Endodermal cell (in vitro differentiated cells): ENCODE measurements around the gene PDCD10. TPM values are rescaled to one million over a fixed set of nuclear protein-coding genes. Genes with fewer than 3 reads are reported as not detected.
A peak's percentile ranks its signal among the peaks of the same experiment; 100 is the strongest.

Experiments
- DNase-seq: peaks from one replicate; pipeline ENCODE4 v3.0.0-alpha.2; 2017
- H3K27ac ChIP-seq: 2 replicates; pipeline ENCODE4 v1.5.1; 2013; ENCODE audit warnings: mild to moderate bottlenecking, low read depth, low read length, moderate library complexity
- H3K27me3 ChIP-seq: 2 replicates; pipeline ENCODE4 v1.6.1; 2013; ENCODE audit warnings: mild to moderate bottlenecking, low read length, moderate library complexity; ENCODE audit not compliant: insufficient read depth, control insufficient read depth, poor library complexity, severe bottlenecking
- H3K36me3 ChIP-seq: 2 replicates; pipeline ENCODE4 v1.7.0; 2013; ENCODE audit warnings: mild to moderate bottlenecking, low read length, moderate library complexity; ENCODE audit not compliant: control insufficient read depth, insufficient read depth
- H3K4me1 ChIP-seq: one replicate; pipeline ENCODE4 v1.7.0; 2013; ENCODE audit warnings: low read length; ENCODE audit not compliant: control insufficient read depth, insufficient read depth
- H3K4me3 ChIP-seq: 2 replicates; pipeline ENCODE4 v1.5.1; 2013; ENCODE audit warnings: mild to moderate bottlenecking, low read length, moderate library complexity
- H3K9ac ChIP-seq: 2 replicates; pipeline ENCODE4 v1.6.1; 2013; ENCODE audit warnings: mild to moderate bottlenecking, low read length, moderate library complexity; ENCODE audit not compliant: poor library complexity, severe bottlenecking; ENCODE audit errors: extremely low read depth
- H3K9me3 ChIP-seq: 2 replicates; pipeline ENCODE4 v1.6.1; 2013; ENCODE audit warnings: mild to moderate bottlenecking, low read length, moderate library complexity; ENCODE audit not compliant: control insufficient read depth
- H3K27ac Mint-ChIP-seq: 2 replicates; pipeline ENCODE4 v1.8.0; 2020; ENCODE audit warnings: mixed read lengths
- H3K27me3 Mint-ChIP-seq: 2 replicates; pipeline ENCODE4 v1.8.0; 2021; ENCODE audit warnings: mild to moderate bottlenecking, mixed read lengths; ENCODE audit not compliant: insufficient read depth
- H3K36me3 Mint-ChIP-seq: 2 replicates; pipeline ENCODE4 v1.8.0; 2020; ENCODE audit warnings: low read depth, mixed read lengths
- H3K4me1 Mint-ChIP-seq: 2 replicates; pipeline ENCODE4 v1.8.0; 2020; ENCODE audit warnings: mixed read lengths
- H3K4me3 Mint-ChIP-seq: 2 replicates; pipeline ENCODE4 v1.8.0; 2020; ENCODE audit warnings: mild to moderate bottlenecking, moderate library complexity, mixed read lengths
- H3K9me3 Mint-ChIP-seq: 2 replicates; pipeline ENCODE4 v1.8.0; 2020; ENCODE audit warnings: mild to moderate bottlenecking, mixed read lengths
- CTCF ChIP-seq: fragments of 200-600 bp; sonication (generic); conservative IDR thresholded peaks from 2 replicates; pipeline ENCODE4 v1.5.0; 2021; ENCODE audit warnings: antibody characterized with exemption, mild to moderate bottlenecking
- WGBS, 2 experiments: methylation state at CpG; one replicate each; pipeline versions ENCODE4 v1.1.5 to v1.1.7; 2013; ENCODE audit warnings: missing lambda C conversion rate in 2 of 2, mixed read lengths in 1 of 2; ENCODE audit not compliant: insufficient coverage in 1 of 2, insufficient read length in 1 of 2; 5-methylcytosine and 5-hydroxymethylcytosine counted together
- total RNA-seq, 2 donors: library from RNA; stranded (reverse); fragmentation: NEBNext Ultra II Directional in 1 of 2; extraction: Animal tissue kit (Norgen Biotek cat#: 25700) in 1 of 2; gene quantifications; 2 replicates in 1 of 2; 3 replicates in 1 of 2; pipeline ENCODE4 v1.2.1, GENCODE V29; 2021

The PDCD10 gene
- total RNA-seq, 2 donors from 2014 or later, result 75.2 to 84.8 TPM

GRCh38 chr3:167735233-167736138, 794 bp upstream of the PDCD10 start, which contains the start of gene SERPINI1:
Gene SERPINI1, plus strand, starts transcription at chr3:167735721. Its CDS starts 53,408 bp downstream, at chr3:167789129.
- Mint-ChIP-seq H3K4me3 (no peak within 1 kb of the TSS), H3K9me3 (no peaks in the 10 kb centered on the region), H3K27ac (no peak within 1 kb of the TSS), H3K27me3 (no peaks in the 10 kb centered on the region), H3K36me3 (no peaks in the 10 kb centered on the region), H3K4me1 (peaks cover 47% of the 10 kb centered on the region)
- H3K9ac ChIP-seq, result peak within 1 kb of the TSS; percentile 72
- WGBS, 2 experiments, result 0 to 1% methylated on average over 28 to 37 of the region's 37 CpGs
- H3K4me1 ChIP-seq, result peaks cover 4% of the 10 kb centered on the region
- no peaks in the 10 kb centered on the region for H3K9me3 ChIP-seq
- TF ChIP-seq CTCF, result no peak
- DNase-seq, result peak; percentile 96
- H3K27ac ChIP-seq, result peak within 1 kb of the TSS; percentile 82
- H3K27me3 ChIP-seq, result no peaks in the 10 kb centered on the region
- peak within 1 kb of the TSS; percentile 97 for H3K4me3 ChIP-seq
- no peaks in the 10 kb centered on the region for H3K36me3 ChIP-seq

GRCh38 chr3:167733961-167734497, 663 bp downstream of the PDCD10 start:
- Histone ChIP-seq H3K27me3 (no peaks in the 10 kb centered on the region), H3K4me1 (peaks cover 11% of the 10 kb centered on the region), H3K36me3 (no peaks in the 10 kb centered on the region), H3K4me3 (peak overlapping the region; percentile 97), H3K27ac (peak overlapping the region; percentile 82), H3K9ac (peak overlapping the region; percentile 72), H3K9me3 (no peaks in the 10 kb centered on the region)
- no peak overlapping the region for H3K4me3 Mint-ChIP-seq
- TF ChIP-seq CTCF, result no peak
- 0% methylated on average over 1 to 12 of the region's 12 CpGs for WGBS, 2 experiments
- no peaks in the 10 kb centered on the region for H3K27me3 Mint-ChIP-seq
- H3K9me3 Mint-ChIP-seq, result no peaks in the 10 kb centered on the region
- no peaks in the 10 kb centered on the region for H3K36me3 Mint-ChIP-seq
- no peak overlapping the region for H3K27ac Mint-ChIP-seq
- no peak for DNase-seq
- peaks cover 51% of the 10 kb centered on the region for H3K4me1 Mint-ChIP-seq

- WGBS, 2 experiments, result 76 to 89% methylated on average over 5 to 7 of the region's 7 CpGs
- DNase-seq, result no peak
- no peaks in the 10 kb centered on the region for H3K36me3 ChIP-seq
- Mint-ChIP-seq H3K4me1 (peaks cover 62% of the 10 kb centered on the region), H3K27ac (no peak overlapping the region), H3K27me3 (no peaks in the 10 kb centered on the region), H3K4me3 (no peak overlapping the region), H3K9me3 (no peaks in the 10 kb centered on the region), H3K36me3 (no peaks in the 10 kb centered on the region)
- no peaks in the 10 kb centered on the region for H3K9me3 ChIP-seq
- no peak for TF ChIP-seq CTCF
- H3K9ac ChIP-seq, result no peak overlapping the region
- H3K4me3 ChIP-seq, result peak overlapping the region; percentile 97
- peaks cover 18% of the 10 kb centered on the region for H3K4me1 ChIP-seq
- no peak overlapping the region for H3K27ac ChIP-seq
- H3K27me3 ChIP-seq, result no peaks in the 10 kb centered on the region
Observed at GRCh38 chr3:167732313-167733065, 2.2 kb downstream of the PDCD10 start.
